Inferior parietal cortex (tissue), 1 donor: Measurements from ENCODE around the gene EPB41L1.
"Not testable (repeated sequence)": the region's sequence is repeated elsewhere in the genome, so short reads cannot be mapped to it uniquely, and the experiment has no call there.

Source experiments
- DNase-seq: peaks from one replicate; pipeline ENCODE4 v3.0.0-alpha.2; 2016; ENCODE audit errors: extremely low spot score

EPB41L1 gene

DNA sequence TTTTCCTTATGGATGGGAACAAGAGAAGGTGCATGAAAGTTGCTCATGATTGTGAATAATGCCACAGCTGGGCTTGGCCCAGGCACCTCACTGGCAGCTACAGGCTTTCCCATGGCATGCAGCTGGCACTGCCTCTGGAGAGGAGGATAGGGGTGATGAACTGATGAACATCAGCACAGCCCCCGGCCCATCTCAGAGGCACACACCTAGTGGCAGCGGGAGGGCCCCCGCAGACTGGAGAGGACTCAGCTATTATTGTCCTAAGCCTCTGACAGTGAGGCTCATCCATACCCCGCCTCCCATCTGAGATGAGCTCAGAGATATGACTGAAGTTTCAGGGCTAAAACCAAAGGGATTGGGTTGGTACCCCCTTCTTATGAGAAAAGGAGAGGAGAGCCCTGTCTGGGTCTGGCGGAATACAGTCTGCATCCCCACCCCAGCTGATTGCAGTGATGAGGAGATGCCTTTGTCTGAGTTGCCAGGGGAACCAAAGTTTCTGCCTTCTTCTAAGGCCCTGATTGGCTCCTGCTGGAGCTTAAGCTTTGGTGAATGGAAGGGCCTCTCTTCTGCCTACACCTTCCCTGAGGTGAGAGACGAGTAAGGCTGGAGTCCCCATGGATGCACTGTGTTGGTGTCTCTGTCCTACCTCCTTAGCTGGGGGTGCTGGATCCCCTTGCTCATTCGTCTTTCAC, 27.6 kb upstream of the EPB41L1 start:
- DNase-seq, result no peak

GRCh38 chr20:36128463-36129159, 25.9 kb upstream of the EPB41L1 start:
- DNase-seq, result no peak

- DNase-seq, result no peak
These were observed 25.4 kb upstream of the EPB41L1 start for GRCh38 chr20:36129160-36129543.

DNA sequence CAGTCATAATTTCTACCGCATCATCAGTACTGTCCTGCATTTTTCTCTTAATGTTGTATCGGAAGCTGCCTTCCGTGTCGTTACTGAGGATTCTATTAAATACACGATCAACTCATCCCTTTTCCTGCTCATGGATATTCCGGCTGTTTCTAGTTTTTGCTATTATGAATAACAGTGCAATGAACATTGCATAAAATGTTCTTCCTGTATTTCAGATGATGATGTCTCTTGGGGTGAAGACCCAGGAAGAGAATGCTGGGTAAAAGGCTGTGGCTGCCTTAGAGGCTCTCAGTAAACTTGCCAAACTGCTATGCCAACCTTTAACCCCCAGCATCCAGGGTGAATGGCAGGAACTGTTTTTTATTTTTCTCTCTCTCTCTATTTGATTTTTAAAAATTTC, 24.1 kb upstream of the EPB41L1 start:
- no peak for DNase-seq

GRCh38 chr20:36132802-36133211, 21.7 kb upstream of the EPB41L1 start:
- DNase-seq, result no peak

DNA sequence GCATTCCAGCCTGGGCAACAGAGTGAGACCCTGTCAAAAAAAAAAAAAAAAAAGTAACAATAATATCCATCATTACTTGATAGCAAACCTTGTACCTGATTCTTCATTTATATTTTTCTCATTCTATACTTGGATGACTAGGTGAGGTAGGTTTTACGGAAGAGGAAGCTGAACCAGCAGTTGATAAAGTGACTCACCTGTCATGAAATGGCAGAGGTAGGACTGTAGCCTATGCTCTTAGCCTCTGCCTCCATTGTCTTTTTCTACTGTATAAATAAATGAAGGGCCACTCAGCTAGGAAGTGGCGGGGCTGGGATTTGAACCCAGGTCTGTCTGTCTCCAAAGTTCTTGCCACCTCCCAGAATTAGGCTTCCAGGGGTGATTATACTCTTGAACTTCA, 20.7 kb upstream of the EPB41L1 start:
- DNase-seq, result no peak

- DNase-seq, result no peak
These were observed 19.4 kb upstream of the EPB41L1 start for GRCh38 chr20:36135159-36135558.

GRCh38 chr20:36135821-36136220, 18.7 kb upstream of the EPB41L1 start:
- no peak for DNase-seq

DNA sequence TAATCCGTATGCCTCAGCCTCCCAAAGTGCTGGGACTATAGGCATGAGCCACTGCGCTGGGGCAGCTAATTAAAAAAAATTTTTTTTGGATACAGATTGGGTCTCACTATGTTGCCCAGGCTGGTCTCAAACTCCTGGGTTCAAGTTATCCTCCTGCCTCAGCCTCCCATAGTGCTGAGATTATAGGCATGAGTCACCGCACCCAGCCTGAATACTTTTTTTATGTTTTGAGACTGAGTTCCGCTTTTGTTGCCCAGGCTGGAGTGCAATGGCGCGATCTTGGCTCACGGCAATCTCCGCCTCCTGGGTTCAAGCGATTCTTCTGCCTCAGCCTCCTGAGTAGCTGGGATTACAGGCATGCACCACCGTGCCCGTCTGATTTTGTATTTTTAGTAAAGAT, 17.2 kb upstream of the EPB41L1 start:
- not testable (repeated sequence) for DNase-seq

- no peak for DNase-seq
These were observed 13.2 kb upstream of the EPB41L1 start for GRCh38 chr20:36141310-36141709.

- no peak for DNase-seq
These were observed 10.2 kb upstream of the EPB41L1 start for GRCh38 chr20:36144336-36144735.

GRCh38 chr20:36145877-36146707, 8.4 kb upstream of the EPB41L1 start:
- DNase-seq, result no peak

GRCh38 chr20:36147690-36148089, 6.8 kb upstream of the EPB41L1 start:
- no peak for DNase-seq

GRCh38 chr20:36148439-36148838, 6.1 kb upstream of the EPB41L1 start:
- no peak for DNase-seq

DNA sequence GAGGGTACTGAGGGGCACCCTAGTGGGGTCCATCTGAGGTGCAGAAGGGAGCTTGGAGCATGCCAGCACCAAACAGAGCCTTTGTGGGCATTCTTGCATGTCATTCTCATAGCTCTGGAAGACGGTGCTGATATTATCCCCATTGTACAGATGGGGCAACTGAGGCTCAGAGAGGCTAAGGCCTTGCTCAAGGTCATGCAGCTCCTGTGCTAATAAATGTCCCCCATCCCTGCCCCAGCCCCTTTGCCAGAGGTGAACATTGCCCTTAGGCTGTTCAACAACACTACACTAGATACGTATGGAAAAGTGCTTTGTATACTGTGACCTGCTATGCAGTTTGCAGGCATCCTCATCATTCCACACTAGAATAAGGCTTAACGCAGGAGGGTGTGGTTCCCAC, 5.5 kb upstream of the EPB41L1 start:
- no peak for DNase-seq

DNA sequence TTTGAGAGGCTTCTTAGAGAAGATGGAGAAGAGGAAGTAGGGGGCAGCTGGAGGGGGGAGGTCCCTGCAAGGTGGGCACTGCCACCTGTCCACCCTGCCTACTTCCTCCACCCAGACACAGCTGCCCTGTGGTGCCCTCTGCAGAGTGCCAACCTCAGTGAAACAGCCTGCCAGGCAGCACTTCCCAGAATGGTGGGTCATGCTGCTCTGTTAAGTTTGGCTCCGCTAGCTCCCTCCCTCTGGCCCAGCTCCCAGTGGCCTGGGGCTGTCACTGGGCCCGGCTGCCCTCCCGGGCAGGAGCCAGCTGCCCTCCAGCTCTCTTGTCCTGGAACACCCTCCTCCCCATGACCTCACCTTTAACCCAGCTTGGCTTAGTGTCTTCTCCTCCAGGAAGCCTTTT, 5.1 kb upstream of the EPB41L1 start:
- DNase-seq, result no peak

DNA sequence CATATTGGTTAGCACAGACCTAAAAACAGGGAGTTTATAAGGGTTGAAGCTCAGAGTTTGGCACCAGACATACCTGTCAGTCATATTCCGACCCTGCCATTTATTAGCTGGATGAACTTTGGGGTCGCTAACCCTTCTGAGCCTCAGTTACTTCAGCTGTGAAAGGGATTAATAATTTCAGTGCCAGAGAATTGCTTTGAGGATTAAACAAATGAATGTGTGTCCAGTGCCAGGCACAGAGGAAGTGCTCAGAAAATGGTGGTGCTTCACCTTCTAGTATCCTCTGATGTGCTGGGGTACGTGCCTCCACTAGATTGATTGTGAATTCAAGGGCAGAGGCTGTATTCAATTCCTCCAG, 4.1 kb upstream of the EPB41L1 start:
- DNase-seq, result no peak

GRCh38 chr20:36150847-36151539, 3.5 kb upstream of the EPB41L1 start:
- DNase-seq, result no peak

DNA sequence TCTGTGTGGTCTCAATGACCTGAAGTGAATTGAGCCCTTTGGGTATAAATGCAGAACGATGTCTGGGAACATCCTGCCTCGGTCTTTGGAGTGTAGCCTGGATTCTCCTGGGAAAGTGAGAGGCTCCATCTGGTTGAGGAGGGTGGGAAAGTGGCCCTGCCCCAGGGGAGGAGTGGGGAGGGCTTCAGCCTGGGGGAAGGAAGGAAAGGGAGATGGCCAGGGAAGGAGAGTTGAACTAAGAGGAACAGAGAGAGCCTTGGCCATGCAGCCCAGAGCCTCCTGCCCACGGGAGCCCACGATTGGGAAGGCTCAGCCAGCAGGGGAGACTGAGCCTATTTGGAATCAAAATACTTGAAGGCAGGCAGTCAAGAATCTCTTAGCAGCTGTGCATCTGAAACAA, 2.3 kb upstream of the EPB41L1 start:
- DNase-seq, result no peak

GRCh38 chr20:36153204-36153603, 1.3 kb upstream of the EPB41L1 start:
- DNase-seq, result no peak

- peak; percentile 38 for DNase-seq
These were observed 522 bp upstream of the EPB41L1 start for GRCh38 chr20:36153736-36154699.
